Measurements from ENCODE around the gene MTCL1. TPM values are rescaled to one million over a fixed set of nuclear protein-coding genes. Genes with fewer than 3 reads are reported as not detected.

MTCL1 gene
- total and polyA plus RNA-seq, 2 donors (not counting 1 experiment from before 2014, with no cell fraction given), result 35.0 to 56.0 TPM

DNA sequence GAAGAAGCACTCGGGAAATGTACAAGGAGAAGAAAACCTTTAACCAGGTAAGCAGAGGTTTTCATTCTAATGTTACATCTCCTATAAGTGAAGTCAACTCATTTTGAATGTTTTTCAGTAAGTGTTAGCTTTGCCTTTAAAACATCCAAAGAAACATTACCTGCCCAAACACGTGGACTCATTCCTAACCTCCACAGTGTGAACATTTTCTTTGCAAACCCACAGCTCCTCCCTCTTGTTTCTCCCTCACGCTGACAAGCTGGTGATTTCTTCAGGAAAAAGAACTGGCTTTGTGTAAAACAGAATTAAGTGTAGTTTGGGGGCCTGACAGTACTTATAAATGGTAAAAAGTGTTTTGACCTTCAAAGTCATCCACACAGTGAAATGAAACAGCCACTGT is 72.5 kb downstream of the MTCL1 start:
- Histone ChIP-seq H3K4me1 (ENCODE audit: control insufficient read depth, extremely low read depth, insufficient read depth, low read length) (no peaks in the 10 kb centered on the region), H3K4me3 (replicated peaks in 1 of 4; ENCODE audit: control extremely low read depth in 1 of 4, insufficient read depth in 1 of 4, low read depth in 3 of 4, low read length in 4 of 4) (no peak overlapping the region), H3K27me3 (ENCODE audit: control insufficient read depth, insufficient read depth, low read length) (no peaks in the 10 kb centered on the region), H3K9me3 (ENCODE audit: control insufficient read depth, insufficient read depth, low read depth, low read length) (no peaks in the 10 kb centered on the region), H3K9ac (ENCODE audit: insufficient read depth, low read length) (no peak overlapping the region), H2AFZ (ENCODE audit: low read length) (no peak overlapping the region), H3K4me2 (ENCODE audit: extremely low read depth, insufficient read depth, low read length) (no peak overlapping the region), H3K27ac (ENCODE audit: insufficient read depth, low read length) (no peak overlapping the region), H3K36me3 (ENCODE audit: control insufficient read depth, insufficient read depth, low read length) (peaks cover 9% of the 10 kb centered on the region), H3K79me2 (ENCODE audit: control insufficient read depth, insufficient read depth, low read length) (no peaks in the 10 kb centered on the region), H4K20me1 (ENCODE audit: control insufficient read depth, extremely low read depth, insufficient read depth, low read length) (no peaks in the 10 kb centered on the region)
- TF ChIP-seq EZH2 (IDR thresholded peaks at IDR 0.05; ENCODE audit: low read length, missing control alignments), result no peak
- TF ChIP-seq, protein P1, sequence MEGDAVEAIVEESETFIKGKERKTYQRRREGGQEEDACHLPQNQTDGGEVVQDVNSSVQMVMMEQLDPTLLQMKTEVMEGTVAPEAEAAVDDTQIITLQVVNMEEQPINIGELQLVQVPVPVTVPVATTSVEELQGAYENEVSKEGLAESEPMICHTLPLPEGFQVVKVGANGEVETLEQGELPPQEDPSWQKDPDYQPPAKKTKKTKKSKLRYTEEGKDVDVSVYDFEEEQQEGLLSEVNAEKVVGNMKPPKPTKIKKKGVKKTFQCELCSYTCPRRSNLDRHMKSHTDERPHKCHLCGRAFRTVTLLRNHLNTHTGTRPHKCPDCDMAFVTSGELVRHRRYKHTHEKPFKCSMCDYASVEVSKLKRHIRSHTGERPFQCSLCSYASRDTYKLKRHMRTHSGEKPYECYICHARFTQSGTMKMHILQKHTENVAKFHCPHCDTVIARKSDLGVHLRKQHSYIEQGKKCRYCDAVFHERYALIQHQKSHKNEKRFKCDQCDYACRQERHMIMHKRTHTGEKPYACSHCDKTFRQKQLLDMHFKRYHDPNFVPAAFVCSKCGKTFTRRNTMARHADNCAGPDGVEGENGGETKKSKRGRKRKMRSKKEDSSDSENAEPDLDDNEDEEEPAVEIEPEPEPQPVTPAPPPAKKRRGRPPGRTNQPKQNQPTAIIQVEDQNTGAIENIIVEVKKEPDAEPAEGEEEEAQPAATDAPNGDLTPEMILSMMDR (conservative IDR thresholded peaks at IDR 0.05 in 1 of 2, IDR thresholded peaks at IDR 0.05 in 1 of 2; ENCODE audit: low read depth in 1 of 2, low read length in 2 of 2), result no peak
- no peak for DNase-seq (ENCODE audit: low read depth in 2 of 2)

DNA sequence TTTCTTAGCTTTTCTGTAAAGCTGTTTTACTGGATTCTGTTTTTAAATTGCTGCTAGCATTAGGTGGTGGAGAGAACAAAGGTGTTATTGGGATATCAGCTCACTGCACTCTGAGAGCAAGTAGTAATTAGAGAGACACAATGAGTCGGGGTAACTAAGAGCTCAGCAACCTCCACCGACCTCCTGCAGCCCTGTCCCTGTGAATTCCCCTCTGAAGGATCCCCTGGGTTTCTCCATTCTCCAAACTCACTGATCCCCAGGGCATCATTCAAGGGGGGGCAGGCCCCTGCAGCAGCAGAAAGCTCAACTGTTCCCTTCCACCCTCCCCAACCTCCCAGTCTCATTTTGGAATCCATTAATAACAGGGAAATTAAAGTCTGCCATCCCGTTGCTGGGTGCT is 73.0 kb downstream of the MTCL1 start:
- DNase-seq (ENCODE audit: low read depth in 2 of 2), result no peak
- no peak overlapping the region for H3K9ac ChIP-seq (ENCODE audit: insufficient read depth, low read length)
- no peaks in the 10 kb centered on the region for H3K79me2 ChIP-seq (ENCODE audit: control insufficient read depth, insufficient read depth, low read length)
- H3K27me3 ChIP-seq (ENCODE audit: control insufficient read depth, insufficient read depth, low read length), result no peaks in the 10 kb centered on the region
- H3K27ac ChIP-seq (ENCODE audit: insufficient read depth, low read length), result no peak overlapping the region
- no peaks in the 10 kb centered on the region for H3K9me3 ChIP-seq (ENCODE audit: control insufficient read depth, insufficient read depth, low read depth, low read length)
- no peak overlapping the region for H3K4me2 ChIP-seq (ENCODE audit: extremely low read depth, insufficient read depth, low read length)
- H3K4me3 ChIP-seq (replicated peaks in 1 of 4; ENCODE audit: control extremely low read depth in 1 of 4, insufficient read depth in 1 of 4, low read depth in 3 of 4, low read length in 4 of 4), result no peak overlapping the region
- H3K4me1 ChIP-seq (ENCODE audit: control insufficient read depth, extremely low read depth, insufficient read depth, low read length), result no peaks in the 10 kb centered on the region
- H2AFZ ChIP-seq (ENCODE audit: low read length), result no peak overlapping the region
- H3K36me3 ChIP-seq (ENCODE audit: control insufficient read depth, insufficient read depth, low read length), result peaks cover 9% of the 10 kb centered on the region
- TF ChIP-seq, protein P1 (conservative IDR thresholded peaks at IDR 0.05 in 1 of 2, IDR thresholded peaks at IDR 0.05 in 1 of 2; ENCODE audit: low read depth in 1 of 2, low read length in 2 of 2), result no peak
- TF ChIP-seq EZH2 (IDR thresholded peaks at IDR 0.05; ENCODE audit: low read length, missing control alignments), result no peak
- H4K20me1 ChIP-seq (ENCODE audit: control insufficient read depth, extremely low read depth, insufficient read depth, low read length), result no peaks in the 10 kb centered on the region

DNA sequence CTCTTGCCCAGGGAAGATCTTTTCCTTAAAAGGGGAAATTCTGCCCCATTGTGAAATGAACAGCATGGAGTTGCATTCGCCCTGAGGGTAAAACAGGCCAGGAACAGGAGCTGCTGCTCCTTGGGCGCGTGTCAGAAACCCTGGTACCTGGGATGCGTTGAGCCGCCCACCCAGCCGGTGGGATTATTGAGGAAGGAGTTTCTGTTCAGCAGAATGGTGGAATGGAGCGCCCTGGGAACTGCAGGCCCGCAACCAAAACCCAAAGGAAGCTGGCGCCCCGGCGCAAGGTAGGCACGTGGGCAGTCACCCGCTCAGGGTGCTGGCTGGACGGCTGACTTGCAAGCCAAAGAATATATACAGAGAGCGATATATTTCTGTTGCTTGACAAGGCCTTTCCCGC is 73.5 kb downstream of the MTCL1 start:
- no peaks in the 10 kb centered on the region for H3K4me1 ChIP-seq (ENCODE audit: control insufficient read depth, extremely low read depth, insufficient read depth, low read length)
- H3K36me3 ChIP-seq (ENCODE audit: control insufficient read depth, insufficient read depth, low read length), result peaks cover 12% of the 10 kb centered on the region

More for the DNA sequence above, 73.5 kb downstream of the MTCL1 start:
- no peaks in the 10 kb centered on the region for H3K79me2 ChIP-seq (ENCODE audit: control insufficient read depth, insufficient read depth, low read length)
- H3K4me3 ChIP-seq (replicated peaks in 1 of 4; ENCODE audit: control extremely low read depth in 1 of 4, insufficient read depth in 1 of 4, low read depth in 3 of 4, low read length in 4 of 4), result no peak overlapping the region
- TF ChIP-seq, protein P1 (conservative IDR thresholded peaks at IDR 0.05 in 1 of 2, IDR thresholded peaks at IDR 0.05 in 1 of 2; ENCODE audit: low read depth in 1 of 2, low read length in 2 of 2), result no peak
- no peak for TF ChIP-seq EZH2 (IDR thresholded peaks at IDR 0.05; ENCODE audit: low read length, missing control alignments)
- DNase-seq (ENCODE audit: low read depth in 2 of 2), result no peak
- no peaks in the 10 kb centered on the region for H3K27me3 ChIP-seq (ENCODE audit: control insufficient read depth, insufficient read depth, low read length)
- H3K9ac ChIP-seq (ENCODE audit: insufficient read depth, low read length), result no peak overlapping the region
- no peaks in the 10 kb centered on the region for H3K9me3 ChIP-seq (ENCODE audit: control insufficient read depth, insufficient read depth, low read depth, low read length)
- no peaks in the 10 kb centered on the region for H4K20me1 ChIP-seq (ENCODE audit: control insufficient read depth, extremely low read depth, insufficient read depth, low read length)
- H3K4me2 ChIP-seq (ENCODE audit: extremely low read depth, insufficient read depth, low read length), result no peak overlapping the region
- H2AFZ ChIP-seq (ENCODE audit: low read length), result no peak overlapping the region
- no peak overlapping the region for H3K27ac ChIP-seq (ENCODE audit: insufficient read depth, low read length)
